Kidney glomerular epithelial cell (primary cell): ENCODE data around the gene ZBTB2.
A peak's percentile ranks its signal among the peaks of the same experiment; 100 is the strongest.
"Not testable (repeated sequence)": the region's sequence is repeated elsewhere in the genome, so short reads cannot be mapped to it uniquely, and the experiment has no call there.

ENCODE experiments used
- DNase-seq: peaks from one replicate; lab custom pipeline; 2025; lab: John Stamatoyannopoulos, UW

Gene ZBTB2

DNA sequence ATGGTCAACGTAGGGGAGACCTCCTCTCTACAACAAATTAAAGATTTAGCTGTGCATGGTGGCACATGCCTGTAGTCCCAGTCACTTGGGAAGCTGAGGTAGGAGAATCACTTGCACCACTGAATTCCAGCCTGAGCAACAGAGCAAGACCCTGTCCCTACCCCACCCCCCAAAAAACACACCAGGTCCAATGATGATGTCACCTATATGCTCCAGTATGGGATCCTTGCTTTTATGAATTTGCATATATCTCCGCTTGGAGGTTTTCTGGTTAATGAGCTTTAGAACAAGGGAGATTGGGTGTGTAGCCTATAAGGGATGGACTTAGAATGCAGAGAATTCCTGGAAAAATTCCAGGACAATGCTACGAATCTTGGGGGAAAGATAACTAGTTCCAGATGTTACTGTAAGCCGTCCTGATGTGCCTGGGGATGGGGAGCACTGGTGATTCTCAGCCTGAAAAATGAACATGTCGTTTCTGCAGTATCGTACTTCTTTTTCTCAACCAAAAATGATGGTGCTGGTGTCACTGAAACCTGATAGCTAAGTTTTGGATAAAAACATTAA, 61.1 kb downstream of the ZBTB2 start:
- DNase-seq = no peak

GRCh38 chr6:151327101-151327500, 64.3 kb downstream of the ZBTB2 start:
- no peak for DNase-seq

GRCh38 chr6:151326116-151326825, 65.1 kb downstream of the ZBTB2 start:
- no peak for DNase-seq

DNA sequence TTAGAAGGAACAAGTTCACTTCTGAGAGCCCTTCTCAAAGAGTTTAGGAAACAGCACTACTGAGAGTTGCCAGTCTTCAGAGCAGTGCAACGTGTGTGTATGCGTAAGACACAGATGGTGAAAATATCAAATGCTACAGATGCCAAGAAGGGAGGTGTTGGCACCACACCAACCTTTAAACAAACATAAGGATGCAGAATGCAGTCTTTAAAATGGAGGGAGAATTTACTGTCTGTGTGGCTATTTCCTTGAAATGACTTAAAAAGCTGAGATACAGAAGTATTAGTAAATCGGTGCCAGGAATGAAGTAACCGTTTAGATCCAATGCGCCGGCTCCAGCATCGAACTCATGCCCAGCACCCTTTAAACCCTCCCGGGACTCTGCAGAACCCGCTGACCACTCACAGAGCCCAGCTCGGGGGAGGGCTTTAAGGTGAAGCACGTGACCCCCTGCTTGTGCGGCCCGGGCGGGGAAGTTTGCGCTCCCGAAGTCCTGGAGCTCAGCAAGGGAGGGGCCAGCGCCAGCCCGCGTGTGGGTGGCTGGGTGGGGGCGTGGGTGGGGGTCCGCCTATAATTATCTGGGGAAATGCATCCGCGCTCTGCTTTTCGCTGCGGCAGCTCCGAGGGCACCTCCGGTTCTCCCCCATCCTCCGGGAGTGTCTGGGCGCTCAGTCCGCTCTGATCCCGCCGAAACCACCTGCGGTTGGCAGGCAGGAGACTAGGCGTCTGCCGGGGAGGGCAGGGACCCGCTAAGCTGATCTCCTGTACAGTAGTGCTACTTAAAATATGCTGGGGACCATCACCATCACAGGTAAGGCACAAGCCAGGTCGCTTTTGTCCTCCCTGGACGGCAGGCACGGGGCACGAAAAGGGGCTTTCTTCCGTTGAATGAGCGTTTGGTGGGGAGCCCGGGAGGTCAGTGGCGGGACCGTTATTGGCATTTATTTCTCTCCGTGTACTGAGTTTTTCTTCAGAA, 66.0 kb downstream of the ZBTB2 start:
- peak; percentile 54 for DNase-seq

- no peak for DNase-seq
Measured at GRCh38 chr6:151324488-151324825, 66.9 kb downstream of the ZBTB2 start.

DNA sequence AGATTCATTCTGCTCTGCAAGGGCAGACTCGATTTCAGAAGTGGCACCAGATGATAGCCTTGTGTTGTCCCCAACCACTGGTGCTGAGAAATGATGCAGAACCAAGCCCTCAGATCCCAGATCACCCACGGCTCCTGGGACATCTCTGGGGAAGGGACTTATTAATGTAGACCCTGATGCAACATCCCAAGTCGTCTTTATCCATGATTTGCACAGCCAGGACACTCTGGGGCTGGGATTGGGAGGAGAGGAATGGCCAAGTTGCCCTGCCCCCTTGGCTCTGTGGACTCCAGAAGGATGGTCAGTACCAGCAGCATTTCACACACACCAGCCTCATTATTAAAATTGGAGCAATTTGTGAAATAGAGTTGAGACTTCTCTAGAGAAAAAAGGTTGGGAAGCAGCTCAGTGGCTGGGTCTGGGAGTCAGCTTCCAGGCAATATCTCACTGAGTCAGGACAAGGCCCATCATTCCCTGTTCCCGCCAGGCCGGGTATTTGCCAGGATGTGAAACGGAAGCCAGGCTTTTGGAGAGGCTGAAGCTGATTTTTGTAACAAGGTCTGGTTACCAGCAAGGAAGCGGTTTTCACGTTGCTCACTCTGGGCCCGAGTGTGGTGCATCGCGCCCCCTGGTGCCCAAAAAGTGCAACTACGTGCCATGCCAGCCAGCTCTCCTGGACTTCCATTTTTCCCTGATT, 67.4 kb downstream of the ZBTB2 start:
- DNase-seq = peak; percentile 66

GRCh38 chr6:151322570-151322969, 68.8 kb downstream of the ZBTB2 start:
- DNase-seq = no peak

- DNase-seq = no peak
Measured at GRCh38 chr6:151321438-151321837, 69.9 kb downstream of the ZBTB2 start.

GRCh38 chr6:151320140-151320539, 71.2 kb downstream of the ZBTB2 start:
- DNase-seq = no peak

GRCh38 chr6:151317995-151318365, 73.4 kb downstream of the ZBTB2 start:
- DNase-seq = no peak

DNA sequence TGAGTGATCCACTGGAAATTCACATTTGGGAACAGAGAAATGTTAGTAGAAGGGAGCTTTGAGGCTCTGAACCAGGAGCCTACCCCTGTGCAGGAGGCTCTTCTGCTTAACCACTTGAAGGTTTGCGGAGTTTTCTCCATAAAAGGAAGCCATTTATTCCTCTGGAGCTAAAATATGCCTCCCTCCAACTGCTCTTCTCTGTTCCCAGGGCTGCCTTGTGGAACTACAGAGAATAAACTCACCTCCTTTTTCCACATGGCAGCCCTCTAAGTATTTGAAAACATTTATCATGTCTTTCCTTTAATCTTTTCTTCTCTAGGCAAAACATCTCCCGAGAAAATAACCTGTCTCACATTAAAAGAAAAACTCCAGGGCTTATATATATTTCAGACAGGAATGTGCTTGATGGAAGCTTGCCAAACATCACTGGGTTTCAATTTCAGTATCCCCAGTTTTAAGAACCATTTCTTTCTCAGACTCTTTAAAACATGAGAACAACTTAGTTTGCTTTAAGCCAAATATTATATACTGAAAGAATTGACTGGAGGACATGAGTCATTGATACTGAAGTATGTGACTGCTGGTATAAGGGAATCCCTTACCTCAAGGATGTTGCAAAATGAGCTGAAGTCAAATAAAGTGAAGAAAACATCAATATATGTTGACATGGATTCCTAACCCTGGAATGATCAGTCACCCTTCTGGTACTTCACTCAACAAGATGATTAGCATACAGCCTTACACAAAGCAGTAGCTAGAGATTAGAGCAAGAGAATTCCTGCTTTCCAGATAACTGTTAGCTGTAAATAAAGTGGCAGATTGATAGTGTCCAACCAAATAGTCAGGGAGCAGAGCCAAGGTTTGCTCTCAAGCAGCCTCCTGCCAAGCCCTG, 74.0 kb downstream of the ZBTB2 start:
- peak; percentile 97 for DNase-seq

GRCh38 chr6:151315661-151316060, 75.7 kb downstream of the ZBTB2 start:
- not testable (repeated sequence) for DNase-seq
